ENCODE results near the gene NKAPD1. TPM values are rescaled to one million over a fixed set of nuclear protein-coding genes. Genes with fewer than 3 reads are reported as not detected.

NKAPD1 gene
- total and polyA plus RNA-seq, 8 donors = 8.7 to 26.1 (median 19.2) TPM

- WGBS, 5 donors = 92 to 96% (median 93%) methylated on average over 2 of the region's 2 CpGs
- Histone ChIP-seq H3K27ac (no peak overlapping the region), H3K9me3 (no peaks in the 10 kb centered on the region), H3K4me1 (peaks cover 1 to 14% (median 8%) of the 10 kb centered on the region in 4 donors), H3K36me3 (peaks cover 26 to 67% (median 65%) of the 10 kb centered on the region in 4 donors), H3K27me3 (no peaks in the 10 kb centered on the region), H3K4me3 (no peak overlapping the region)
- no peak for DNase-seq
- TF ChIP-seq CTCF (IDR thresholded peaks at IDR 0.05) = no peak
- TF ChIP-seq EP300 (IDR thresholded peaks at IDR 0.05) = no peak
- TF ChIP-seq POLR2AphosphoS5 (IDR thresholded peaks at IDR 0.05) = no peak
- no peak for TF ChIP-seq POLR2A (IDR thresholded peaks at IDR 0.05)
- intact Hi-C loops (cut with DNase I; ENCODE audit: low total_unique reads) = no loop called here
Measured at GRCh38 chr11:112029460-112029859, 44.6 kb upstream of the NKAPD1 start.

- 96 to 99% (median 96%) methylated on average over 3 of the region's 3 CpGs for WGBS, 5 donors
- no peaks in the 10 kb centered on the region for H3K4me1 ChIP-seq
- peaks cover 35 to 94% (median 92%) of the 10 kb centered on the region in 4 donors for H3K36me3 ChIP-seq
- intact Hi-C loops (cut with DNase I; ENCODE audit: low total_unique reads) = no loop called here
- DNase-seq = no peak
- H3K27ac ChIP-seq = no peak overlapping the region
- H3K4me3 ChIP-seq = no peak overlapping the region
- TF ChIP-seq CTCF (IDR thresholded peaks at IDR 0.05) (no peak), POLR2AphosphoS5 (IDR thresholded peaks at IDR 0.05) (no peak), POLR2A (IDR thresholded peaks at IDR 0.05) (no peak), EP300 (IDR thresholded peaks at IDR 0.05) (no peak)
- H3K9me3 ChIP-seq = no peaks in the 10 kb centered on the region
- H3K27me3 ChIP-seq = no peaks in the 10 kb centered on the region
Measured at GRCh38 chr11:112033902-112034301, 40.2 kb upstream of the NKAPD1 start.

GRCh38 chr11:112037527-112037926 is 36.6 kb upstream of the NKAPD1 start:
- DNase-seq = no peak
- H3K4me3 ChIP-seq = no peak overlapping the region
- TF ChIP-seq CTCF (IDR thresholded peaks at IDR 0.05) = no peak
- TF ChIP-seq POLR2AphosphoS5 (IDR thresholded peaks at IDR 0.05) = no peak
- TF ChIP-seq EP300 (IDR thresholded peaks at IDR 0.05) = no peak
- no peak for TF ChIP-seq POLR2A (IDR thresholded peaks at IDR 0.05)
- H3K36me3 ChIP-seq = peaks cover 24 to 92% (median 87%) of the 10 kb centered on the region in 4 donors
- H3K27ac ChIP-seq = no peak overlapping the region
- no peaks in the 10 kb centered on the region for H3K27me3 ChIP-seq
- intact Hi-C loops (cut with DNase I; ENCODE audit: low total_unique reads) = no loop called here
- no peaks in the 10 kb centered on the region for H3K9me3 ChIP-seq
- peaks cover 0 to 7% (median 0%) of the 10 kb centered on the region in 4 donors for H3K4me1 ChIP-seq

GRCh38 chr11:112042161-112042960 is 31.7 kb upstream of the NKAPD1 start:
- Histone ChIP-seq H3K4me1 (peaks cover 0 to 9% (median 0%) of the 10 kb centered on the region in 4 donors), H3K36me3 (peaks cover 30 to 95% (median 89%) of the 10 kb centered on the region in 4 donors), H3K4me3 (no peak overlapping the region), H3K9me3 (no peaks in the 10 kb centered on the region), H3K27ac (no peak overlapping the region), H3K27me3 (no peaks in the 10 kb centered on the region)
- no peak for DNase-seq
- intact Hi-C loops (cut with DNase I; ENCODE audit: low total_unique reads) = no loop called here
- 51 to 64% (median 59%) methylated on average over 6 of the region's 6 CpGs for WGBS, 5 donors
- TF ChIP-seq POLR2A (IDR thresholded peaks at IDR 0.05) = no peak
- TF ChIP-seq EP300 (IDR thresholded peaks at IDR 0.05) = no peak
- TF ChIP-seq CTCF (IDR thresholded peaks at IDR 0.05) = no peak
- no peak for TF ChIP-seq POLR2AphosphoS5 (IDR thresholded peaks at IDR 0.05)

Data from stomach (tissue), 9 donors.